GM20431 (cell line): ENCODE results near the gene BCL10.

Experiments used
- in situ Hi-C: fragments of 300-500 bp; cut with MseI, MboI; formaldehyde crosslinking; loops from one replicate; pipeline ENCODE4 v1.15.0; 2020; ENCODE audit warnings: low sequenced_read_pairs; ENCODE audit not compliant: unreplicated experiment

BCL10 gene

DNA sequence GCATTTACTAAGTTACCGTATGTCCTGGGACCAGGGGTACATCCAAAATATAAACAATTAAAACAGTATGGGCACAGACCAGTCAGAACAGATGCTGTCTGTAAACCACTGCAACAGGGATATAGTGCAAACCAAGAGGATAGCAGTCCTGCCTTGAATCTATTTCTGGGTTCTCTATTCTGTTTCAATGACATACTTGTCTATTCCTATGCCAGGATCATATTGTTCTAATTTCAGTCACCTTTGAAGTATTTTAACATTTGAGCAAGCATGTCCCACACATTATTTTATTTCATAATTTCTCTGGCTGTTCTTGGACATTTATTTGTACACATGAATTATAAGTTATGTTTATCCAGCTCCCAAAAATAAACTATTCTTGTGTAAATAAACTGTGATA, 47.5 kb downstream of the BCL10 start:
- in situ Hi-C loops, result no loop called here

GRCh38 chr1:85225624-85226380, 50.6 kb downstream of the BCL10 start:
- in situ Hi-C loops, result no loop called here

DNA sequence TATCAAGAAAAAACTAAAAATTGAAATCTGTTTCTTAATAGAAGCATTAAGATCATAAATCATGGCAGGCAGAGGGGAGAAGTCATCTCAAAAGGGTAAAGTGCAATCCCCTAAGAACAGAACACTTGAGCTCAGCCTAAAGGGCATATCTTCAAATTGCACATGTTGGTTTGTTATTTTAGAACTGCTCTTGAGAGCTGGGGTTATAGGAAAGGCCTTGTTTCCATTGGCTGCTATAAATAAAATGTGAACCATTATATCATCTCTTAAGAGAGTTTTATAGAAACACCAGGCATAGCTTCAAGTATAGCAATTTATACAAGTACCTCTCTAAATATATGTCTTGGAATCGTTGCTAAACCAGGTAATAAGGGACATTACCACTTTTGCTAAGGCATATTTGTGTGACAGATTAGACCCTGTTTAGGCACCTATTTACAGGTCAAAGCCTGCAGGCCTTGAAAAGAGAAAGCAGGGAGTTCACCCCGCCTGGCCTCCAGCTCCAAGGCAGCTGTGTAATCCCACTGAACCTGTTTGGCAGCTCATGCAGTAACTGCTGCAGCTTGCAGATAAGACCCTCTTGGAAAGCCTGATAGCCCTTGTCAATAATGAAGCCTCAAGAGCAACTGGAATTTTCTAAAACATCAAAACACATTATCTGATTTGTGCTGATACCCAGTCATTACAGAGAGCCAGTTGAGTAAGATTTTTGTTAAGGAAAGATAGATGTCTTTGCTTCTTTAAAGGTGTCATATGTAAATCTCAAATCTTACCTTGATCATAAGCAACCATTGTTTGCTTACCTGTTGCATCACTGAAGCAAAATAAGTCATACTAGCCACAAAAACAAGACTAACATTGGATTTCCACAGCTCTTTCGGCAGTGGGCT, 51.5 kb downstream of the BCL10 start:
- in situ Hi-C loops, result no loop called here

DNA sequence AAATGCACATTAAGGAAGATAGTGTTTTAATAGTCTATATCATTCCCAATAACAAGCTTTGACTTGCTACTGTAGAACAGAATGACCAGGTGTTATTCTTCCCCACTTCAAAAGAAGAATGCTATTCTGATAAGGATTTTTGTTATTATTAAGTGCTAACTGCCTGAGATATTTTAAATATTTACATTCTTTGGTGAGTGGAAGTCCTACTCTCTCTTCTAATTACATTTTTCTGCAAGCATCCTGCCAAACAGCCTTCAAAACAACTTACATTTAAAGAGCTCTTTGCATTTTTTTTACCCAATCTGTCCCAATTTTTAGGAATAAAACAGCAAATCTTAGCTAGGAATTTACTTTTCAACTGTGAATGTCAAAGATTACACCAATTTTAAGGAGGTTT, 52.1 kb downstream of the BCL10 start:
- in situ Hi-C loops, result no loop called here

- in situ Hi-C loops, result no loop called here
These were observed 53.1 kb downstream of the BCL10 start for GRCh38 chr1:85223334-85223733.

GRCh38 chr1:85220756-85221201, 55.7 kb downstream of the BCL10 start:
- in situ Hi-C loops, result no loop called here

GRCh38 chr1:85219853-85220610, 56.4 kb downstream of the BCL10 start:
- in situ Hi-C loops, result no loop called here

DNA sequence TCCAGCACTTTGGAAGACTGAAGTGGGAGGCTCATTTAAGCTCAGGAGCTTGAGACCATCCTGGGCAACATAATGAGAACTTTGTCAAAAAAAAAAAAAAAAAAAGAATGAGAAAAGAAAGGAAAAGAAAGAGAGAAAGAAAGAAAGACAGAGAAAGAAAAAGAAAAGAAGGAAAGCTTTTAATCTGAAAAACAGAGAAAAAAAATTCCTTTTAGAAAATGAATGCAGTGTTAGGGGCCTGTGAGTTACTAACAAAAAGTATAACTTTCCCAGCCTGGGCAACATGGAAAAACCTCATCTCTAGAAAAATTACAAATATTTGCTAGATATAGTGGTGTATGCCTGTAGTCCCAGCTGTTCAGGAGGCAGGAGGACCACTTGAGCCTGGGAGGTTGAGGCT, 59.7 kb downstream of the BCL10 start:
- in situ Hi-C loops, result no loop called here
